NCI-H1105 treated with DMSO at 0.1 percent for 48 hours (cell line): Measurements from ENCODE around the gene ACSM5.
"Not testable (repeated sequence)": the region's sequence is repeated elsewhere in the genome, so short reads cannot be mapped to it uniquely, and the experiment has no call there.

Experiments used
- DNase-seq: peaks from one replicate; lab custom pipeline; 2025; lab: John Stamatoyannopoulos, UW

The ACSM5 gene

DNA sequence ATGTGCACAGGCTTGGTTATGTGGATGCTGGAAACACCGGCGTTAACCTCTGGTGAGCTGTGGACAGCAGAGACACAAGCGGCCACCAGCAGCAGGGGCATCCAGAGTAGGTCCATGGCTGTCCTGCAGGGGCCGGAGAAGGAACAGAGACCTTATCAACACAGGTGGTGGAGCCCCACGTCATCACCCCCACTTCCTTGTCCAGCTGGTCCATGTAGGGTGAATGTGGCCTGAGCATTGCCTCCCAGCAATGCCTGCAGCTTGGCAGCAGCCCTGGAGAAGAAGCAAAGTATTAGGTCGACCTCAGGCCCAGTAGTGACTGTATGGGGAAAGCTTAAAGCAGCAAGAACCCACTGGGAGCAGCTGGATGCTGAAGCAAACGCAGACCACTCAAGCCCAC lies 10.1 kb upstream of the ACSM5 start:
- no peak for DNase-seq

GRCh38 chr16:20401066-20401465 lies 8.3 kb upstream of the ACSM5 start:
- no peak for DNase-seq

GRCh38 chr16:20401475-20402016 lies 7.8 kb upstream of the ACSM5 start:
- DNase-seq, result no peak

- no peak for DNase-seq
These were observed 6.7 kb upstream of the ACSM5 start for GRCh38 chr16:20402651-20403050.

- DNase-seq, result no peak
These were observed 4.7 kb upstream of the ACSM5 start, which contains the start of gene PDILT for GRCh38 chr16:20404637-20405036. Gene PDILT, minus strand, starts transcription at chr16:20404737. Its CDS starts 5,437 bp downstream, at chr16:20399300.

DNA sequence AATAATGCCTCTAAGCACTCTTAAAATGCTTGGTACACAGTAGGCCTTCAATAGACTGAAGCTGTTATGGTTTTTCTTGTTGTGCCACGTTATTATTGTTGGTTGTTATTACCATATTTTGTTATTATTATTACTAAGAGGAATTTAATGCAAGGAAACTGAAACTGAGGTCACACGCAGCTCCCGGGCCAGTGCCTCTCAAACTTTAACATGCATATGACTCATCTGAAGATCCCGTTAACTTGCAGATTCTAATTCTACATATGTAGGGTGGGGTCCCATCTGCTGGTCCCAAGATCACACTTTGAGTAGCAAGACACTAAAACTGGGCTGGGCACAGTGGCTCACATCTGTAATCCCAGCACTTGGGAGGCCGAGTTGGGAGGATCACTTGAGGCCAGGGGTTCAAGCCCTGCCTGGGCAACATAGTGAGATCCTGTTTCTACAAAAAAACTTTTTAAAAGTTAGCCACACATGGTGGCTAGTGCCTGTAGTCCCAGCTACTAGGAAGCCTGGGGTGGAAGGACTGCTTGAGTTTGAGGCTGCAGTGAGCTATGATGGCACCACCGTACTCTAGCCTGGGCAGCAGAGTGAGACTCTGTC lies 888 bp downstream of the ACSM5 start:
- DNase-seq, result no peak

DNA sequence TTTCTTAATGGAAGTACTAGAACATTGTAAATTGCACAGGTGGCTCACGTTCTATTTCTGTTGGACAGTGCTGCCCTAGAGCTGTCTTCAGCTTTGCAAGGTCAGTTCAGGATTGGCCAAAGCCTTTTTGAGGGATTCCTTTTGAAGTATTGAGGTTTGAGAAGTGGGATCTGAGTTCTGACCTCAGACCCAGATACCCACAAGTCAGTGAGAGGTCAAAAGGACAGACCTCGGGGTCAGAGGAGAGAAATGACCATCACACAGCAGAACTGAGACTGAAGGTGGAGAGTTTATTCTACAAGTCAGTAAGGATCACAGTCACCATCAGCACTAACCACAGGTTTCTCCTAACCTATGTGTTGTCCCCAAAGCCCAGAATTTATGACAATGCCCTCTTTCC lies 1.7 kb downstream of the ACSM5 start:
- DNase-seq, result no peak

GRCh38 chr16:20415541-20415940 lies 6.2 kb downstream of the ACSM5 start:
- no peak for DNase-seq

- not testable (repeated sequence) for DNase-seq
These were observed 9.8 kb downstream of the ACSM5 start for GRCh38 chr16:20419093-20419492.

- DNase-seq, result not testable (repeated sequence)
These were observed 12.4 kb downstream of the ACSM5 start for GRCh38 chr16:20421748-20422147.

- not testable (repeated sequence) for DNase-seq
These were observed 14.4 kb downstream of the ACSM5 start for GRCh38 chr16:20423772-20424128.

GRCh38 chr16:20424129-20424866 lies 15.0 kb downstream of the ACSM5 start:
- no peak for DNase-seq

- DNase-seq, result not testable (repeated sequence)
These were observed 18.1 kb downstream of the ACSM5 start for GRCh38 chr16:20427401-20427797.

DNA sequence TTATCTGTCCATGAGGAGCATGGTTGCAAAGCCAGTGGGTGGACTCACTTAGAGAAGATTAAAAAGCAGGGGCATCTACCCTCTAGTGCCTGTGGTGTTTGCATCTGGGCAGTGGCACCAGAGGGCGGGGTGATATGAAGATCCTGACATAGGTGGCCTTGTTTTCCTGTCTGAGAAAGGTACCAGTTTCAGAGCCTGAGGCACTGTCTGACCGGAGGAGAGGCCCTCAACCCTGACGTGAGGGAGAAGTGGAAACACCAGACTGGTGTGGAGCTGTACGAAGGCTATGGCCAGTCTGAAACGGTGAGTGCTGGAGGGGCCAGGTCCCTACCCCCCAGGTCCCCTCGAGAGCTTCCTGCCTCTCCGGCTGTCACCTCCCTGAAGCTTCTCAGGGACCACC lies 20.2 kb downstream of the ACSM5 start:
- DNase-seq, result not testable (repeated sequence)

GRCh38 chr16:20430480-20430879 lies 21.1 kb downstream of the ACSM5 start:
- not testable (repeated sequence) for DNase-seq

DNA sequence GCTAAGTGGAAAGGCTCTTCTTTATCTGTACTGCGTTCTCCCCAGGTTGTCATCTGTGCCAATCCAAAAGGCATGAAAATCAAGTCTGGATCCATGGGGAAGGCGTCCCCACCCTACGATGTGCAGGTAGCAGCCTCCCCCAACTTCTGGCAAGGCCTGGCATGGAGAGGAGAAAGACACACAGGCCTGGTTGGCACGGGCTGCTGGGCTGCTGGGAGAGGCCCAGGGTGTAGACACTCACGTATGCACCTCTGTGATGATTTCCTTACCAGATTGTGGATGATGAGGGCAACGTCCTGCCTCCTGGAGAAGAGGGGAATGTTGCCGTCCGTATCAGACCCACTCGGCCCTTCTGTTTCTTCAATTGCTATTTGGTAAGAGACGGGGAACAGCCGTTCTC lies 21.6 kb downstream of the ACSM5 start:
- DNase-seq, result no peak

GRCh38 chr16:20438950-20439349 lies 29.6 kb downstream of the ACSM5 start:
- DNase-seq, result not testable (repeated sequence)

DNA sequence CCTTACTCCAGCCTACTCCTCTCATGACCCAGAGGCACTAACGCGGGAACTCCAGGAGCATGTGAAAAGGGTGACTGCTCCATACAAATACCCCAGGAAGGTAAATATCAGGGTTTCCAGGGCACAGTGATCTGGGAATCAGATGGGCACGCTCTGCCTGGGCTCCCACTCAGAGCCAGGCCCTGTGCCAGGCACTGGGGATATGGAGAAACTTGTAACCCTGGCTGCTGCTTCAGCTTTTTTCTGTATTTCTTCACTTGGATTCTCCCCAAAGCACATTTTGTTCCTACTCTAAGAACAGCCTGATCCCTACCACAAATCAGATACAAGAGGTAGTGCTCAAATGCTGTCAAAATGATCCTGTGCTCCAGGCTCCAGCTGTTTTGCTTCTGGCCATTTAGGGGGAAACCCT lies 30.5 kb downstream of the ACSM5 start:
- not testable (repeated sequence) for DNase-seq

DNA sequence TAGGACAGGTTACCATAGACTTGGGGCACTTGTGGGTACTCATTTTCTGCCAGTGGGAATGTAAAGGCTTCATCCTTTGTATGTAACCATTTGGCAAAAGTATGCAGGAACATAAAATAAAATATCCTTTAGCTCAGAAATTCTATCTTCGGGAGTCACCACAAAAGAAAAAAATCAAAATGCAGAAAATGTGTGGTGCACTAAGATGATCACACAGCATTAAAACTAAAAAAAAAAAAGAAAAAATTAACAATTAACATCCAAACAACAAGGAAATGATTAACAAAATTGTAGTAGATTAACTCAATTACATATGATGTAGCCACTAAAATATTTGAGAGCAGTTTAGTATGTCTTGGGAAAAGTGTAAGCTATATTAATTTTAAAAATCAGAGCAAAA lies 31.4 kb downstream of the ACSM5 start:
- DNase-seq, result not testable (repeated sequence)

- DNase-seq, result no peak
These were observed 31.9 kb downstream of the ACSM5 start for GRCh38 chr16:20441191-20441590.

DNA sequence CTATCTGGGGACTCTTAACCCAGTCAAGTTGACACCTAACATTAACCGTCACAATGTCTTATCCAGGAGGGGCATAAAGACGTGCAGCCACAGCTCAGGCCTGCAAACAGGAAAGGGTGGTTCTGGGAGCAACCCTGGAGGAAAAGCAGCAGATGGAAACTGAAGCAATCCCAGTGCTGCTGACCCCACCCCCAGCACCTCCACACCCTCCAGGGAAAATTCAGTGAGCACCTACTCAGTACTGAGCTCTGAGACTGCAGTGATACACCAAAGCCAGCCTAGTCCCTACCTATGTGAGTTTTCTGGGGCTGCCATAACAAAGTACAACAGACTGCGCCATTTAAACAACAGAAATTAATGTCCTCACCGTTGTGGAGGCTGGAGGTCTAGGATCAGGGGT lies 32.5 kb downstream of the ACSM5 start:
- DNase-seq, result not testable (repeated sequence)

- DNase-seq, result not testable (repeated sequence)
These were observed 37.5 kb downstream of the ACSM5 start for GRCh38 chr16:20446652-20447393.

DNA sequence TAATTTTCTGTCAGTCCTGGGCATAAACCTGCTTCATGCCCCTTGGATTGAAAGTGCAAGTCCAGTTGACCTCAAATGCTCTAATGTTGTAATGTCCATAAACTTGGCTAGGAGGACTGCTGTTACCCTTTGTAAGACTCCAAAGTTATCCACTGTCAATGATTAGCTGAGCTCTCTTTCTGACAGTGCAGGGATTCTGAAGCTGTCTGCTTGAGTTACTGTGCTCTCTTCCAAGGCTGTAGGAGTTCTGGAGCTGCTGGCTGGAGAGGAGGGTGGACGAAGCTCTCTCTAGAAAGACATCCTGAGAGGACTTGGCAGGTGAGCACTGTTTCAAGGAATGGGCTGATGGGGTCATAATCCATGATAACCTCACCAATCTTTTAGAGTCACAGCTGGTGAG lies 42.0 kb downstream of the ACSM5 start, which contains the start of gene ACSM2A:
ACSM2A (plus strand) TSS at position 158 of the 400 bp plus-strand sequence. CDS start 8,594 bp downstream, outside the sequence.
- not testable (repeated sequence) for DNase-seq
